Activated naive CD4-positive, alpha-beta T cell treated with anti-CD3 and anti-CD28 coated beads, Interleukin-2, amount 10 ng/mL, durations not matched to agents 7 days and 5 days (primary cell): ENCODE data around the gene OR1K1.
"Not testable (repeated sequence)": the region's sequence is repeated elsewhere in the genome, so short reads cannot be mapped to it uniquely, and the experiment has no call there.

Source experiments
- CTCF ChIA-PET: fragments of 350-600 bp; sonication (Branson Sonifier 250); formaldehyde crosslinking; loops from one replicate; lab custom pipeline; 2021; ENCODE audit warnings: antibody characterized with exemption; lab: Charles Lee
- DNase-seq: peaks from one replicate; pipeline ENCODE4 v3.0.0-alpha.2; 2020
- H3K27ac Mint-ChIP-seq: one replicate; pipeline ENCODE4 v1.8.0; 2021; ENCODE audit warnings: mild to moderate bottlenecking, moderate library complexity, mixed read lengths
- H3K27me3 Mint-ChIP-seq: one replicate; pipeline ENCODE4 v1.8.0; 2021; ENCODE audit warnings: mild to moderate bottlenecking, mixed read lengths
- H3K36me3 Mint-ChIP-seq: one replicate; pipeline ENCODE4 v1.8.0; 2021; ENCODE audit warnings: mixed read lengths
- H3K4me1 Mint-ChIP-seq: one replicate; pipeline ENCODE4 v1.8.0; 2021; ENCODE audit warnings: mixed read lengths
- H3K4me3 Mint-ChIP-seq: one replicate; pipeline ENCODE4 v1.8.0; 2021; ENCODE audit warnings: mild to moderate bottlenecking, moderate library complexity, mixed read lengths
- H3K9me3 Mint-ChIP-seq: one replicate; pipeline ENCODE4 v1.8.0; 2021; ENCODE audit warnings: mixed read lengths

The OR1K1 gene

DNA sequence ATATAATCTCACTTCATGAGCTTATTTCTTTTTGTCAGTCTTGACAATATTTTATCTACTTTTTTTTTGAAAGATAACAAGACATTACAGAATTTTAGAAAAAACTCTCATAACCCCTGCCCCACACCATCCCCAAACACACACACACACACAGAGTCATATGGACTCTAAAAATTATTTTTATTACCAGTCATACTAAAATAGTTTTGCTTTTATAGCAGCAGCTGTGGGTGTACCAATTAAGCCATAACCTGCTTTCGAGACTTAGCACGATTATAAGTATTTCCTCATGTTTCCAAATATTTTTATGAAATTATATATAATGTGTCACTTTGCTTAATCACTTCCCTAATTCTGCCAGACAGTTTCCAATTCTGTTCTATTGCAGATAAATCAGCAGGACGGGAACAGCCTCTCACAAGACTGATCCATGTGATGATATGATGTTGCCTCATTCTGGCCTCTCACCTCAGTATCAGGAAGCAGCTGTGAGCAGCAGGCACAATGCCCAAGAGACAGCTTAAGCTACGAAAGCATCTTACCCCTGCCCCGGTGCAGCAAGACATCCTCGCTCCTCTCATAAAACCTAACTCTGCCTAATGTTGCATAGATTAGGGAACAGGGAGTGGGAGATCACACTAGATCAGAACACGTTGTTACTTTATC lies 21.5 kb downstream of the OR1K1 start:
- no peaks in the 10 kb centered on the region for H3K9me3 Mint-ChIP-seq
- no peaks in the 10 kb centered on the region for H3K27me3 Mint-ChIP-seq
- CTCF ChIA-PET = interaction anchor here (1.1 kb wide), 1 partner anchor 83 kb away, joined by 3 read pairs; no protein-coding TSS in a partner anchor
- peak overlapping the region; percentile 61 for H3K27ac Mint-ChIP-seq
- H3K4me1 Mint-ChIP-seq = peaks cover 56% of the 10 kb centered on the region
- peaks cover 49% of the 10 kb centered on the region for H3K36me3 Mint-ChIP-seq
- DNase-seq = no peak
- no peak overlapping the region for H3K4me3 Mint-ChIP-seq

DNA sequence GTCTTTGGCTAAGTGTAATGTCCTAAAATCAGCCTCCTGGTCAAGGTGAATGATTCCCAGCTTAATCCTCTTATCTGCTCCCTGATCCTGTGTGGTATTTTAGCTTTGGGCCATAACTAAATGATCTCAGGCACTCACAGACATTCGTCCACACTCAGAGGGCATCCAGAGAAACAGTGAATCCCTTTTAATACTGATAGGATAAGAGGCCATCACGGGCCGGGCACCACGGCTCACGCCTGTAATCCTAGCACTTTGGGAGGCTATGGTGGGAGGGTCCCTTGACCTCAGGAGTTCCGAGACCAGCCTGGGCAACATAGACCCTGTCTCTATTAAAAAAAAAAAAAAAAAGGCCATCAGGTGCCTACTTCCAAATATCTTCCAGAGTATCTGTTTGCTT lies 22.1 kb downstream of the OR1K1 start:
- H3K4me3 Mint-ChIP-seq = no peak overlapping the region
- peak overlapping the region; percentile 61 for H3K27ac Mint-ChIP-seq
- peaks cover 56% of the 10 kb centered on the region for H3K4me1 Mint-ChIP-seq
- CTCF ChIA-PET = no interaction called here
- no peaks in the 10 kb centered on the region for H3K9me3 Mint-ChIP-seq
- H3K36me3 Mint-ChIP-seq = peaks cover 49% of the 10 kb centered on the region
- DNase-seq = no peak
- H3K27me3 Mint-ChIP-seq = no peaks in the 10 kb centered on the region

DNA sequence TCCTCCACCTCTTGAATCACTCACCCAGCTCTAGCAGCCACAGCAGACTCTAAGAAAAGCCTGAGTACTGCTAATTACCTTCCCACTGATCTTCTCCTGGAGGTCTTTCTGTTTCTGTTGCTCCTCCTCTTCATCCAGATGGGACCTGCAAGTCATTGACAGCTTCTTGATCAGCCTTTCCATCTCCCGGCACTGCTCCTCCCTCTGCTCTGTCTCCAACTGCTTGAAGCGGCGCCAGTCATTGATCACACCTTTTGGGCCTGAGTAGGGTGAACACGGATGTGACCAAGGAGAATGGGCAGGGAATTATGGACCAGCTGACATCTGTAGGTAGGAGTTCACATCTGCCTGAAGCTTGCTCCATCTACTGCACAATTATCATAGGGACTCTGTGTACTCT lies 23.0 kb downstream of the OR1K1 start:
- no peak overlapping the region for H3K27ac Mint-ChIP-seq
- H3K4me1 Mint-ChIP-seq = peaks cover 57% of the 10 kb centered on the region
- no peak for DNase-seq
- no peaks in the 10 kb centered on the region for H3K9me3 Mint-ChIP-seq
- CTCF ChIA-PET = interaction anchor here (1.2 kb wide), 1 partner anchor 13 kb away, joined by 4 read pairs; no protein-coding TSS in a partner anchor
- H3K36me3 Mint-ChIP-seq = peaks cover 49% of the 10 kb centered on the region
- no peak overlapping the region for H3K4me3 Mint-ChIP-seq
- no peaks in the 10 kb centered on the region for H3K27me3 Mint-ChIP-seq

DNA sequence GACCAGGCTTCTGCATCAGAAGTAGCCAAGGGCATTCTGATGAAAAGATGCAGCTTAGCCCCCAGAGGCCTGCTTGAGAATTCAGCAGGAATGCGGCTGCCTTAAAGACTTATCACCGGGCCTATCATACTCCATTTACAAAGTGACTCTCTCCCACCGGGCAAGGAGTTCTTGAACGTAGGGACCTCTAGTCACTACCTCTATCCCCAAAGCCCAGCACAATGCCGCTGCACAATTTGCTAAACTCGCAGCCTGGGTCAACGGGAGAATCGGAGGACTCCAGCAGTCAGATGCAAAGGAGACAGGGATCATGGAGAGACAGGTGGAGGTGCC lies 27.8 kb downstream of the OR1K1 start:
- Mint-ChIP-seq H3K27ac (peak overlapping the region; percentile 95), H3K4me3 (peak overlapping the region; percentile 99), H3K36me3 (peaks cover 22% of the 10 kb centered on the region), H3K4me1 (peaks cover 43% of the 10 kb centered on the region), H3K27me3 (no peaks in the 10 kb centered on the region), H3K9me3 (no peaks in the 10 kb centered on the region)
- no peak for DNase-seq
- CTCF ChIA-PET = interaction anchor here (1.4 kb wide), 1 partner anchor 10 kb away, joined by 3 read pairs; no protein-coding TSS in a partner anchor

DNA sequence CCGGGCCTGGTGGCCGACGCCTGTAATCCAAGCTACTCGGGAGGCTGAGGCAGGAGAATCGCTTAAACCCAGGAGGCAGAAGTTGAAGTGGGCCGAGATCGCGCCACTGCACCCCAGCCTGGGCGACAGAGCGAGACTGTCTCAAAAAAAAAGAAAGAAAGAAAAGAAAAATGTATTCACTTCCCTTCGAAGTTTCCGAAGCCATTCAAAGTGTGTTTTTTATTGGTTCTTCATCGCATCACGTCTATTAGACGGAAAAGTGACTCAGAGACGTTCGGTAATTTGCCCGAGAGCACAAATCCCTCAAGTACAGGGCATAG lies 29.0 kb downstream of the OR1K1 start:
- peak overlapping the region; percentile 95 for H3K27ac Mint-ChIP-seq
- peaks cover 40% of the 10 kb centered on the region for H3K4me1 Mint-ChIP-seq
- CTCF ChIA-PET = interaction anchor here (0.8 to 1.4 kb wide), 2 partner anchors 9 to 18 kb away, joined by 3 read pairs; no protein-coding TSS in a partner anchor
- H3K36me3 Mint-ChIP-seq = peaks cover 17% of the 10 kb centered on the region
- H3K27me3 Mint-ChIP-seq, H3K9me3 Mint-ChIP-seq, DNase-seq: not testable (repeated sequence)
- peak overlapping the region; percentile 99 for H3K4me3 Mint-ChIP-seq

DNA sequence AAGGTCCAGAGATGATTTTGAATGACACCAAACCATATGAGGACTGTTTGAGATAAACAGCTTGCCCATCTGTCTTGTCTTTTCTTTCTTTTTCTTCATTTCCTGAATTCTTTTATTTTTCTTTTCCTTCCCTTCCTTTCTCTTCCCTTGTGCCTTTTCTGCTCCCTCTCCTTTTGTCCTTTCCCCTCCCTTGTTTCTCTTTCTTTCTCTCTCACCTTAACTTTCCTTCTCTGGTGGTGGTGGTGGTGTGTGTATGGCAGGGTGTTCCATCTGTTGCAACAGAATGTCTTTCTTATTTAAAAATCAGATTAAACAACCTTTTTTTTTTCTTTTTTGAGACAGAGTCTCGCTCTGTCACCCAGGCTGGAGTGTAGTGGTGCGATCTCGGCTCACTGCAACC lies 32.3 kb downstream of the OR1K1 start:
- Mint-ChIP-seq H3K27me3 (no peaks in the 10 kb centered on the region), H3K36me3 (no peaks in the 10 kb centered on the region), H3K27ac (no peak overlapping the region), H3K4me1 (peaks cover 31% of the 10 kb centered on the region), H3K9me3 (no peaks in the 10 kb centered on the region), H3K4me3 (no peak overlapping the region)
- DNase-seq = no peak
- CTCF ChIA-PET = no interaction called here

DNA sequence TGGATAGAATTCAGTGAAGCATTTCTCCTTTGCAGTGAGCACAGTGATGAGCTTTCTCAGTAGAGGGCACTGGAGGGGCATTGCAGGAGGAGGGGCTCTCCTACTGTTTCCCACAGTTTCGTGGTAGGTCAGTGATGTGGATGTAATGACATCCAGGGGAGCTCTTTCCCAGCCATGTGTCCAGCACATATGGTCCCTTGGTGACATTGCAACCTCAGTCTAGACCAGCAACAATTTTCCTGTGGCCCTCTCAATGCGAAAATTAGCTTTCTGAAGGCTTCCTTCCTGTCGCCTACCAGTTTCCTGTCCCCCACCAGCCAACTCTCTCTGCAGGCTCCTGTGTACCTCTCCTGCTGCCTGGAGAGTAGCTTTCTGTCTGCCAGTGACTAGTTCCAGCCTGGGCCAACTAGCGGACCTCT lies 35.4 kb downstream of the OR1K1 start:
- H3K27ac Mint-ChIP-seq = peak overlapping the region; percentile 84
- no peaks in the 10 kb centered on the region for H3K36me3 Mint-ChIP-seq
- peak; percentile 57 for DNase-seq
- peaks cover 8% of the 10 kb centered on the region for H3K27me3 Mint-ChIP-seq
- H3K4me3 Mint-ChIP-seq = peak overlapping the region; percentile 29
- peaks cover 26% of the 10 kb centered on the region for H3K4me1 Mint-ChIP-seq
- H3K9me3 Mint-ChIP-seq = no peaks in the 10 kb centered on the region
- CTCF ChIA-PET = interaction anchor here (0.6 to 1.8 kb wide), 14 partner anchors 11 to 156 kb away, joined by 3 to 10 read pairs (median 4); partner anchors contain the start of gene ZBTB26

DNA sequence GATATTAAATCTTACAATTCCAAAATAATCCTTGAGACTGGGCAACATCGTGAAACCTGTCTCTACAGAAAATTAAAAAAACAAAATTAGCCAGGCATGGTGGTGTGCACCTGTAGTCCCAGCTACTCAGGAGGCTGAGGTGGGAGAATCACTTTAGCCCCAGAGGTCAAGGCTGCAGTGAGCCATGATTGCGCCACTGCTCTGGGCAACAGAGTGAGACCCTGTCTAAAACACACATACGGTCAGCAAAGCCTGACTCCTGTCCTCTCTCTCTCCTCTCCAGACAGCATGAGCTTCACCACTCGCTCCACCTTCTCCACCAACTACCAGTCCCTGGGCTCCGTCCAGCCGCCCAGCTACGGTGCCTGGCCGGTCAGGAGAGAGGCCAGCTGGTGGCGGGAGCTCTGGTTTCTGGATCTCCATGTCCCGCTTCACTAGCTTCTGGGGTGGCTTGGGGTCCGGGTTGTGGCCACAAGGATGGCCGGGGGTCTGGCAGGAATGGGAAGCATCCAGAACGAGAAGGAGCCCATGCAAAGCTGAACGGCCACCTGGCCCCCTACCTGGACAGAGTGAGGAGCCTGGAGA lies 37.4 kb downstream of the OR1K1 start:
- H3K27me3 Mint-ChIP-seq = peaks cover 8% of the 10 kb centered on the region
- H3K9me3 Mint-ChIP-seq = no peaks in the 10 kb centered on the region
- H3K27ac Mint-ChIP-seq = no peak overlapping the region
- no peak for DNase-seq
- no peaks in the 10 kb centered on the region for H3K36me3 Mint-ChIP-seq
- CTCF ChIA-PET = interaction anchor here (1.3 kb wide), 1 partner anchor 9 kb away, joined by 3 read pairs; the partner anchor contains the start of gene PDCL
- H3K4me1 Mint-ChIP-seq = peaks cover 24% of the 10 kb centered on the region
- no peak overlapping the region for H3K4me3 Mint-ChIP-seq

DNA sequence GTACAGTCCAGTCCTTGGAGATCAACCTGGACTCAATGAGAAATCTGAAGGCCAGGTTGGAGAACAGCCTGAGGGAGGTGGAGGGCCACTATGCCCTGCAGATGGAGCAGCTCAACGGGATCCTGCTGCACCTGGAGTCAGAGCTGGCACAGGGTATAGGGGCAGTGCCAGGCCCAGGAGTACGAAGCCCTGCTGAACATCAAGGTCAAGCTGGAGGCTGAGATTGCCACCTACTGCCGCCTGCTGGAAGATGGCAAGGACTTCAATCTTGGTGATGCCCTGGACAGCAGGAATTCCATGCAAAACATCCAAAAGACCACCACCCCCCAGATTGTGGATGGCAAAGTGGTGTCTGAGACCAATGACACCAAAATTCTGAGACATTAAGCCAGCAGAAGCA lies 38.5 kb downstream of the OR1K1 start:
- H3K27ac Mint-ChIP-seq, H3K4me3 Mint-ChIP-seq, H3K36me3 Mint-ChIP-seq, H3K9me3 Mint-ChIP-seq, H3K27me3 Mint-ChIP-seq, DNase-seq: not testable (repeated sequence)
- H3K4me1 Mint-ChIP-seq = peaks cover 22% of the 10 kb centered on the region
- CTCF ChIA-PET = interaction anchor here (1.0 to 1.3 kb wide), 2 partner anchors 8 to 10 kb away, joined by 3 read pairs; partner anchors contain the start of gene PDCL

DNA sequence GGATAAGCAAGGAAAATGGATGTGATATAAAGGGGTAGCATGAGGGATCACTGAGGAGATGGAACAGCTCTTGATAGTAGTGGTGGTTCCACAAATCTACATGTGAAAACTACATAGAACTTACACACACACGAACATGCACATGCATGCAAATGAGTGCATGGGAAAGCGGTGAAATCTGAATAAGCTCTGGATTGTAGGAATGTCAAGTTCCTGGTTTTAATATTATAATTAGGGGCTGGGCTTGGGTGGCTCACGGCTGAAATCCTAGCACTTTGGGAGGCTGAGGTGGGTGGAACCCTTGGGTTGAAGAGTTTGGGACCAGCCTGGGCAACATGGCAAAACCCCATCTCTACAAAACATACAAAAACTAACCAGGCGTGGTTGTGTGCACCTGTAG lies 41.6 kb downstream of the OR1K1 start:
- H3K4me3 Mint-ChIP-seq = no peak overlapping the region
- H3K27me3 Mint-ChIP-seq = peaks cover 8% of the 10 kb centered on the region
- peaks cover 21% of the 10 kb centered on the region for H3K36me3 Mint-ChIP-seq
- H3K4me1 Mint-ChIP-seq = peaks cover 34% of the 10 kb centered on the region
- no peak overlapping the region for H3K27ac Mint-ChIP-seq
- CTCF ChIA-PET = interaction anchor here (0.6 kb wide), 1 partner anchor 44 kb away, joined by 3 read pairs; no protein-coding TSS in a partner anchor
- DNase-seq = no peak
- peaks cover 6% of the 10 kb centered on the region for H3K9me3 Mint-ChIP-seq

DNA sequence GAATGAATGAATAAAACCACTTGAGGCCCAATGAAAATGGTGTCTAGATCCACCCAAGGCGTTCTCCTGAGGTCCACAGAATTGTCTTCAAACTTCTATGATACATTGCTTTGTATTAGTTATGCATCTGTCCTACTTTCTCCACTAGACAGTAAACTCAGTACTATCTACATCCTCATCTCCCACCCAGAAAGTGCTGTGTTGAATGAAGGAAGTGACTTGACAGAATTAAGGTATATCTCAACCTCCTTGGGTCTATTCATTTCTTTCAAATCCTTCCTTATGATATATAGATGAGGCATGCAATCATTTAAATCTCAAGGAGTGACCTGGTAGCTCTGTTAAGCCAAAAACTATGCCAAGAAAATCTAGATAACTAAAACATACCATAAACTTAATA lies 44.2 kb downstream of the OR1K1 start:
- peaks cover 6% of the 10 kb centered on the region for H3K9me3 Mint-ChIP-seq
- DNase-seq = no peak
- H3K4me1 Mint-ChIP-seq = peaks cover 43% of the 10 kb centered on the region
- CTCF ChIA-PET = no interaction called here
- no peak overlapping the region for H3K27ac Mint-ChIP-seq
- H3K36me3 Mint-ChIP-seq = peaks cover 35% of the 10 kb centered on the region
- H3K27me3 Mint-ChIP-seq = no peaks in the 10 kb centered on the region
- H3K4me3 Mint-ChIP-seq = no peak overlapping the region

DNA sequence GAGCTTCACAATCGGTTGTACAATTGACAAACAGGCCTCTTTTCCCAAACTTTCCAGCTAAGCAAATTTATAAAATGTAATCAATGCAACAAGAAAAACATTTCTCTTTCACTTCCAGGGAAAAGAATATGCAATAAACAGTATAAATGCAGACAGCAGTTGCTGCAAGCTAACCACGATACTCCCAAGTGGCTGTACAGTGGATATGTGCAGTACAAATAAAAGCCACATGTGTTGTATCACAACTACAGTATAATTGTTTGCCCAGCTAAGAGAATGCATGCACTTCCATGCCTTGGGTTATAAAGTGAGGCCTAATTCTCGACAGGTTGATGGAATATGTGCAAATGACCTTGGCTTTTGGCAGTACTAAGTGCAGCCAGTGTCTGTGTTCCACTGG lies 45.2 kb downstream of the OR1K1 start:
- H3K36me3 Mint-ChIP-seq = peaks cover 41% of the 10 kb centered on the region
- no peak overlapping the region for H3K4me3 Mint-ChIP-seq
- H3K4me1 Mint-ChIP-seq = peaks cover 47% of the 10 kb centered on the region
- H3K27me3 Mint-ChIP-seq = no peaks in the 10 kb centered on the region
- no peak overlapping the region for H3K27ac Mint-ChIP-seq
- DNase-seq = no peak
- CTCF ChIA-PET = no interaction called here
- H3K9me3 Mint-ChIP-seq = peaks cover 6% of the 10 kb centered on the region

DNA sequence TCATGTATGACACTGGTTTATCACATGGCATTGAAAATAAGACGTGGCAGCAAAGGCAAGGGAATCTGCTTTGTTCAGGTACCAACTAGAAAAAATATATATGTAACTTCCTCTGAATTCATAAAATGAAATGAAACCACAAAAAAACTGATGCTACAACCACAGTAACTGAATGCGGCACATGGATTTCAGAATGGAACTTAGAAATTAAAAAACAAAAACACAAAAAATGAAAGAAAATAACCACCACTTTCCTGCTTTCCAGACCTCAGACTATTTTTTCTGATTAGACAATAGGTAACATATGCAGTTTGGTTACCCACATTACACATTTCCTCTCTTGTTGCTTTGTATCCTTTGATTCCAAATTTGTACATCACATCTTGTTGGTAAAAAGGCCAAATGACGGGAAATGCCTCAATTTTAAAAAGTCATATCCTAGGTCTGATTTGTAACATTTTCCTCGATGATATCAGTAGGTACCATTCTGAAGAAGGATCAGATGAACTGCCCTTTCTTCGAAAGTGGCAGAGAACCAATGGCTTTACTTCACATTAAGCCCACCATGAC lies 46.5 kb downstream of the OR1K1 start:
- DNase-seq = no peak
- Mint-ChIP-seq H3K4me1 (peaks cover 53% of the 10 kb centered on the region), H3K27me3 (no peaks in the 10 kb centered on the region), H3K9me3 (peaks cover 7% of the 10 kb centered on the region), H3K36me3 (peaks cover 53% of the 10 kb centered on the region), H3K4me3 (no peak overlapping the region), H3K27ac (peak overlapping the region; percentile 90)
- CTCF ChIA-PET = interaction anchor here (0.8 kb wide), 1 partner anchor 11 kb away, joined by 4 read pairs; no protein-coding TSS in a partner anchor

DNA sequence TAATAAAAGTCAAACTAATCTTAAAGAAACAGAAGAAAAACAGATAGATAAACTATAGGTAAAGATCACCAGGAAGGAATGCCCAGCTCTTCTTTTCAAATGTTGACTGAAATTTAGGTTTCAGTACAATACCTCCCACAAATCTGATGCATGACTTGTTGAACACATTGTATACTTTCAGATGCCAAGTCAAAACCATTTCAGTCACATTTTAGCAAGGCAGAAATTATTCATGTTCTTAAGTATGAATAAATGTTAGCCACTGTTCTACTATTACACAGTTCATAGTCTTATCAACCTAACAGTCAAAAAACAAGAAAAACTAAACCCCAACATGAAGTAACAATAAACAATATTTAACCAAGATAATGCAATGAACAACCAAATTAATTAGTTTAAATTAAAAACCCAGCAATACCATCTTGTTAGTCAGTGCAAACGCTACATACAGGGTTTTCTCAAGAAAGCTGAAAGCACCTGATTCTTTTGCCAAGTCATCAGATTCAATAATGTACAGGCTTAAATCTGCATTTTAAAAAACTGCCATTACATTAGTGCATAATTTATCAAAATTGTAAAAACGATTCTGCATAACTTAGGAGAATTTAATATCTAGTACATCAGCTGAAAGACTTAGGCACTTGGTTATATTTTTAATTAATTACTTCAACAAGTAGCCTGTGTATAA lies 48.5 kb downstream of the OR1K1 start:
- Mint-ChIP-seq H3K36me3 (peaks cover 54% of the 10 kb centered on the region), H3K4me3 (no peak overlapping the region), H3K27ac (no peak overlapping the region), H3K27me3 (no peaks in the 10 kb centered on the region), H3K9me3 (peaks cover 7% of the 10 kb centered on the region), H3K4me1 (peaks cover 53% of the 10 kb centered on the region)
- CTCF ChIA-PET = interaction anchor here (0.7 to 1.5 kb wide), 3 partner anchors 13 to 454 kb away, joined by 3 to 4 read pairs (median 4); no protein-coding TSS in a partner anchor
- no peak for DNase-seq
